OCI-LY3 (cell line): Measurements from ENCODE around the gene LGI1.

ENCODE experiments used
- H2AFZ ChIP-seq: fragments of 200-600, 300-600 bp; shearing (Covaris generic); 2 replicates; pipeline ENCODE4 v1.6.0; 2014; ENCODE audit warnings: antibody characterized with exemption, low read depth, low read length
- H3K27ac ChIP-seq: fragments of 200-600, 300-600 bp; sonication (generic); 2 replicates; pipeline ENCODE4 v1.5.1; 2014; ENCODE audit warnings: mild to moderate bottlenecking, low read length, moderate library complexity, mixed read lengths
- H3K27me3 ChIP-seq: fragments of 200-600, 300-600 bp; sonication (generic); 2 replicates; pipeline ENCODE4 v1.6.1; 2014; ENCODE audit warnings: low read depth, low read length, mixed read lengths
- H3K36me3 ChIP-seq: fragments of 200-600, 300-600 bp; sonication (generic); replicated peaks from 2 replicates; pipeline ENCODE3; 2014; ENCODE audit warnings: low read depth, low read length, mixed read lengths
- H3K4me1 ChIP-seq: fragments of 300-600, 200-600 bp; sonication (generic); 2 replicates; pipeline ENCODE4 v1.6.1; 2014; ENCODE audit warnings: low read length, mixed read lengths
- H3K4me2 ChIP-seq: fragments of 200-600, 300-600 bp; sonication (generic); 2 replicates; pipeline ENCODE4 v1.6.1; 2014; ENCODE audit warnings: low read length, mixed read lengths
- H3K4me3 ChIP-seq: fragments of 300-600, 200-600 bp; sonication (generic); 2 replicates; pipeline ENCODE4 v1.5.1; 2014; ENCODE audit warnings: antibody characterized with exemption, mild to moderate bottlenecking, low read length, moderate library complexity
- H3K79me2 ChIP-seq: fragments of 300-600, 200-600 bp; shearing (Covaris generic); 2 replicates; pipeline ENCODE4 v1.6.1; 2014; ENCODE audit warnings: mild to moderate bottlenecking, low read length, mixed read lengths
- H3K9ac ChIP-seq: fragments of 300-600, 200-600 bp; shearing (Covaris generic); 2 replicates; pipeline ENCODE4 v1.6.0; 2014; ENCODE audit warnings: mild to moderate bottlenecking, low read length, moderate library complexity
- H3K9me3 ChIP-seq: fragments of 200-600, 300-600 bp; shearing (Covaris generic); 2 replicates; pipeline ENCODE4 v1.6.1; 2014; ENCODE audit warnings: low read length, mixed read lengths; ENCODE audit not compliant: insufficient read depth
- H4K20me1 ChIP-seq: fragments of 200-600, 300-600 bp; sonication (generic); 2 replicates; pipeline ENCODE4 v1.6.1; 2016; ENCODE audit warnings: low read length, mixed read lengths; ENCODE audit not compliant: insufficient read depth
- EZH2phosphoT487 ChIP-seq: fragments of 200-600 bp; shearing (Covaris generic); IDR thresholded peaks from 2 replicates; pipeline ENCODE4 v1.6.1; 2018; ENCODE audit warnings: antibody characterized with exemption, mixed run types, low read depth
- TF ChIP-seq, protein P1 (sequence below): fragments of 200-600, 300-600 bp; sonication (generic); IDR thresholded peaks from 2 replicates; pipeline ENCODE4 v1.5.1; 2014; ENCODE audit warnings: antibody characterized with exemption, low read length, low read depth

Gene LGI1

DNA sequence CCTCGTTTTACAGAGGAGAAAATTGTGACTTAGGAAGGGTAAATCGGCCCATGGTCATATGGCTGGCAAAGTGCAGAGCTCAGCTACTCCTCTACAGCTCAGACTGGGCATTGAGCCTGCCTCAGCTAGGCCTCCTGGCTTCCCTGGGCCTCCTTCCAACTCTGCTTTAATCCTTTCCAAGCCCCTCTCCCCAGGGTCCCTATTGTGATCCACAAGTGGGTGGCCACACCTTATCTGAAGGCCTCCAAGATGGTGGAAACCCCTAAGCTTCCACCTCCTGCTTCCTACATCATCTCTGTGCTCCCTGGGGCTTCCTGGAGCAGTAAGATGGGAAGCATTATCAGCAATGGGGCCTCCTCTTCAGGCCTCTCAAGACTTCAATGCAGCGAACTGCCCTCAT, 3.0 kb upstream of the LGI1 start:
- H3K4me1 ChIP-seq = peaks cover 11% of the 10 kb centered on the region
- no peak for TF ChIP-seq EZH2phosphoT487
- TF ChIP-seq, protein P1, sequence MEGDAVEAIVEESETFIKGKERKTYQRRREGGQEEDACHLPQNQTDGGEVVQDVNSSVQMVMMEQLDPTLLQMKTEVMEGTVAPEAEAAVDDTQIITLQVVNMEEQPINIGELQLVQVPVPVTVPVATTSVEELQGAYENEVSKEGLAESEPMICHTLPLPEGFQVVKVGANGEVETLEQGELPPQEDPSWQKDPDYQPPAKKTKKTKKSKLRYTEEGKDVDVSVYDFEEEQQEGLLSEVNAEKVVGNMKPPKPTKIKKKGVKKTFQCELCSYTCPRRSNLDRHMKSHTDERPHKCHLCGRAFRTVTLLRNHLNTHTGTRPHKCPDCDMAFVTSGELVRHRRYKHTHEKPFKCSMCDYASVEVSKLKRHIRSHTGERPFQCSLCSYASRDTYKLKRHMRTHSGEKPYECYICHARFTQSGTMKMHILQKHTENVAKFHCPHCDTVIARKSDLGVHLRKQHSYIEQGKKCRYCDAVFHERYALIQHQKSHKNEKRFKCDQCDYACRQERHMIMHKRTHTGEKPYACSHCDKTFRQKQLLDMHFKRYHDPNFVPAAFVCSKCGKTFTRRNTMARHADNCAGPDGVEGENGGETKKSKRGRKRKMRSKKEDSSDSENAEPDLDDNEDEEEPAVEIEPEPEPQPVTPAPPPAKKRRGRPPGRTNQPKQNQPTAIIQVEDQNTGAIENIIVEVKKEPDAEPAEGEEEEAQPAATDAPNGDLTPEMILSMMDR = no peak
- no peaks in the 10 kb centered on the region for H3K36me3 ChIP-seq
- no peaks in the 10 kb centered on the region for H4K20me1 ChIP-seq
- H3K4me2 ChIP-seq = no peak overlapping the region
- no peak overlapping the region for H3K9ac ChIP-seq
- no peaks in the 10 kb centered on the region for H3K79me2 ChIP-seq
- H3K9me3 ChIP-seq = no peaks in the 10 kb centered on the region
- H3K4me3 ChIP-seq = no peak overlapping the region
- H3K27ac ChIP-seq = no peak overlapping the region
- no peak overlapping the region for H2AFZ ChIP-seq
- no peaks in the 10 kb centered on the region for H3K27me3 ChIP-seq

DNA sequence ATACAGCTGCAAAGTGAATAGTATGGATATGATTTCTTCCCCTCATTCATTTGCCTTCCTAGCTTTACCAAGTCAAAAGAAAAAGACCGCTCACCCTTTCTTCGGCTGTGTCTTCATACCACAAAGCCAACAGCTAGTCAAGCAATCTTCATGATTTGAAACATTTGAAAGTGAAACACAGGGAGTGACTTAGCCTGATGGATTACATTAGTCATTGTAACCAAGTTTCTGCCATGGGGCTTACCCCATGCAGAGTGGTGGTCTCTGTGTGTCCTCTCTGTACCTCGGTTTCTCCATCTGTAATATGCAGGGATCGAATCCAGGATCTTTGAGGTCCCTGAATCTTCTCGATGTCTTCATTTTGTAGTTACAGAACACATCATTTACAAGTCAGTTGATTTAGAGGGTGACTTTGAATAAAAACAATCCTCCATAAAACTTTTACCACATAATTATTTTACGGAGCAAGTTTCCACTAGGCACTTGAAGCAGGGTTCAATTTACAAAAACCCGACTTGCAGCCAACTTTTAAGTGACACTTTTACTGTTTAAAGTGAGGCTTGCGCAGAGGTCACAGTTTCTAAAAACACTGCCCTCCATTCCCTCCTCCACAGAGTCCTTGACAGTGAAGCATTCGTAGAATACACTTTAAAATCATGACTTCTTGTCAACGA, 2.2 kb upstream of the LGI1 start:
- Histone ChIP-seq H3K27me3 (0 out of 2 replicates have a peak, but pooled peaks cover 3% of the 10 kb centered on the region), H3K4me1 (peaks cover 11% of the 10 kb centered on the region), H4K20me1 (no peaks in the 10 kb centered on the region), H3K79me2 (no peaks in the 10 kb centered on the region), H2AFZ (no peak overlapping the region), H3K9me3 (no peaks in the 10 kb centered on the region), H3K36me3 (no peaks in the 10 kb centered on the region), H3K4me2 (no peak overlapping the region), H3K9ac (no peak overlapping the region), H3K27ac (no peak overlapping the region), H3K4me3 (no peak overlapping the region)
- TF ChIP-seq, protein P1 = no peak
- TF ChIP-seq EZH2phosphoT487 = no peak

DNA sequence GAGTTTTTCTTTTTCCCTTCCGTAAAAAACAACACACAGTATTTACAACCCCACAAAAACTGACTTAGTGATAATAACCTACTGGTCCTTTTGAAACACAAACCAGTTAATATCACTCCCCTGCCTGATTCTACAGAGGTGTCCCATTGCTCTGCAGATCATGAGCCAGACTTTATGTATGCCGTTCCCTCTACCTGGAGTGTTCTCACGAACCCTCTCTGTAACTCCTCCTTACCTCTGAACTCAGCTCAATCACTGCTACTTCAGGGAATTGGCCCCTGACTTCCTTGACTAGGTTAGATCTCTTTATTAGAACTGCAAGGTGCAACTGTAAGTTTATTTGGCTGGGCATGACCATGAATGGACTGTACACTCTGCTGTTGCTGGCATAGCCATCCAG, 1.6 kb upstream of the LGI1 start:
- Histone ChIP-seq H2AFZ (no peak overlapping the region), H3K4me2 (no peak overlapping the region), H3K27ac (no peak overlapping the region), H4K20me1 (no peaks in the 10 kb centered on the region), H3K9ac (no peak overlapping the region), H3K4me1 (peaks cover 9% of the 10 kb centered on the region), H3K79me2 (no peaks in the 10 kb centered on the region), H3K4me3 (no peak overlapping the region), H3K9me3 (no peaks in the 10 kb centered on the region), H3K36me3 (no peaks in the 10 kb centered on the region), H3K27me3 (0 out of 2 replicates have a peak, but pooled peaks cover 3% of the 10 kb centered on the region)
- TF ChIP-seq, protein P1 = no peak
- TF ChIP-seq EZH2phosphoT487 = no peak

DNA sequence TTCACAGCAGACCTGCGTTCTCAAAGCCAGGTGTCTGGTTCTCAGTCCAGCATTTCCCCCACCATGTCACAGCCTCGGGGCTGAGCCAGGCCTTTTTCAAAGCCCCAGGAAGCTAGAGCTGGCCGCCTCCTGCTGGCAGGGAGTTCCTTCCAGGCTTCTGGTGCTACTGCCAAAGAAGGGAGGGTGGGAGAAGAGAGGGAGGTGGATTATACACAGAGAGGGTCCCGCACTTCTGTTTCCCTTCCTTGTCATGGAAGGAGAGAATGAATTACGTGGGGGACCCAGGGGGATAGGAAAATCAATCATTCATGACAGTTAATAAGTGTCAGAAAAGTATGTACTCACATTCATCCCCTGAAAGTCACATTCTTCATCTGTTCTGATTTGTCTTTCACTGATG, 600 bp upstream of the LGI1 start:
- no peaks in the 10 kb centered on the region for H3K79me2 ChIP-seq
- H3K9ac ChIP-seq = no peak overlapping the region
- H3K4me1 ChIP-seq = peaks cover under 1% of the 10 kb centered on the region
- H3K4me2 ChIP-seq = no peak overlapping the region
- TF ChIP-seq EZH2phosphoT487 = no peak
- TF ChIP-seq, protein P1 = no peak
- H3K9me3 ChIP-seq = no peaks in the 10 kb centered on the region
- H4K20me1 ChIP-seq = no peaks in the 10 kb centered on the region
- H3K36me3 ChIP-seq = no peaks in the 10 kb centered on the region
- H3K27me3 ChIP-seq = 0 out of 2 replicates have a peak, but pooled peaks cover 3% of the 10 kb centered on the region
- no peak overlapping the region for H3K4me3 ChIP-seq
- no peak overlapping the region for H2AFZ ChIP-seq
- H3K27ac ChIP-seq = no peak overlapping the region
